ENCODE results near the gene ALPP. TPM values are rescaled to one million over a fixed set of nuclear protein-coding genes. Genes with fewer than 3 reads are reported as not detected.
"Not testable (repeated sequence)": the region's sequence is repeated elsewhere in the genome, so short reads cannot be mapped to it uniquely, and the experiment has no call there.

Gene ALPP
- total RNA-seq, 3 donors from 2014 or later: not detected

GRCh38 chr2:232367591-232368233 lies 10.8 kb upstream of the ALPP start:
- intact Hi-C loops (cut with DNase I; ENCODE audit: low total_unique reads): no loop called here
- peak in 1 of 2 donors; percentile 25 for DNase-seq (ENCODE audit: low spot score in 2 of 2)
- Histone ChIP-seq H3K9me3 (no peaks in the 10 kb centered on the region), H3K4me3 (no peak overlapping the region), H3K27me3 (no peaks in the 10 kb centered on the region), H3K4me1 (no peaks in the 10 kb centered on the region), H3K27ac (no peak overlapping the region), H3K36me3 (no peaks in the 10 kb centered on the region)
- TF ChIP-seq POLR2A (IDR thresholded peaks at IDR 0.05) (no peak), POLR2AphosphoS5 (IDR thresholded peaks at IDR 0.05) (no peak), CTCF (IDR thresholded peaks at IDR 0.05) (no peak)

GRCh38 chr2:232368311-232368731 lies 10.2 kb upstream of the ALPP start:
- TF ChIP-seq POLR2A (IDR thresholded peaks at IDR 0.05) (no peak), CTCF (IDR thresholded peaks at IDR 0.05) (no peak), POLR2AphosphoS5 (IDR thresholded peaks at IDR 0.05) (no peak)
- Histone ChIP-seq H3K27me3 (no peaks in the 10 kb centered on the region), H3K9me3 (no peaks in the 10 kb centered on the region), H3K36me3 (no peaks in the 10 kb centered on the region), H3K4me3 (no peak overlapping the region), H3K4me1 (no peaks in the 10 kb centered on the region), H3K27ac (no peak overlapping the region)
- DNase-seq (ENCODE audit: low spot score in 2 of 2): peak in 1 of 2 donors; percentile 34
- intact Hi-C loops (cut with DNase I; ENCODE audit: low total_unique reads): no loop called here

GRCh38 chr2:232369126-232369951 lies 9.2 kb upstream of the ALPP start:
- DNase-seq (ENCODE audit: low spot score in 2 of 2): peak in 1 of 2 donors; percentile 40
- no peak for TF ChIP-seq CTCF (IDR thresholded peaks at IDR 0.05)
- TF ChIP-seq POLR2A (IDR thresholded peaks at IDR 0.05): no peak
- TF ChIP-seq POLR2AphosphoS5 (IDR thresholded peaks at IDR 0.05): no peak
- no peaks in the 10 kb centered on the region for H3K9me3 ChIP-seq
- no peak overlapping the region for H3K4me3 ChIP-seq
- no peaks in the 10 kb centered on the region for H3K4me1 ChIP-seq
- intact Hi-C loops (cut with DNase I; ENCODE audit: low total_unique reads): no loop called here
- H3K36me3 ChIP-seq: no peaks in the 10 kb centered on the region
- no peak overlapping the region for H3K27ac ChIP-seq
- no peaks in the 10 kb centered on the region for H3K27me3 ChIP-seq

- DNase-seq (ENCODE audit: low spot score in 2 of 2); H3K4me3 ChIP-seq; intact Hi-C loops (cut with DNase I; ENCODE audit: low total_unique reads); H3K4me1 ChIP-seq; H3K36me3 ChIP-seq; H3K27me3 ChIP-seq; H3K27ac ChIP-seq; H3K9me3 ChIP-seq: not testable (repeated sequence)
Measured at GRCh38 chr2:232370007-232370406, 8.5 kb upstream of the ALPP start.

GRCh38 chr2:232372231-232373208 lies 6.0 kb upstream of the ALPP start:
- no peaks in the 10 kb centered on the region for H3K27me3 ChIP-seq
- H3K9me3 ChIP-seq: no peaks in the 10 kb centered on the region
- H3K36me3 ChIP-seq: no peaks in the 10 kb centered on the region
- intact Hi-C loops (cut with DNase I; ENCODE audit: low total_unique reads): no loop called here
- no peaks in the 10 kb centered on the region for H3K4me1 ChIP-seq
- H3K27ac ChIP-seq: no peak overlapping the region
- TF ChIP-seq POLR2A (IDR thresholded peaks at IDR 0.05) (no peak), POLR2AphosphoS5 (IDR thresholded peaks at IDR 0.05) (no peak), CTCF (IDR thresholded peaks at IDR 0.05) (no peak)
- peak in 1 of 2 donors; percentile 22 for DNase-seq (ENCODE audit: low spot score in 2 of 2)
- no peak overlapping the region for H3K4me3 ChIP-seq

Measured in breast epithelium (tissue), 4 donors.